GM21723 (cell line): ENCODE results near the gene ANKDD1A.

ENCODE experiments used
- ATAC-seq: cut with Tn5 transposase; IDR thresholded peaks from one replicate; pipeline ENCODE4 v1.9.1; 2021; ENCODE audit warnings: mild to moderate bottlenecking, moderate library complexity; ENCODE audit not compliant: unreplicated experiment

Gene ANKDD1A

GRCh38 chr15:64911311-64912186 is at the start of gene ANKDD1A:
TSS of gene ANKDD1A (plus strand) at chr15:64911902. CDS start at chr15:64911931, 29 bp downstream.
- ATAC-seq = no peak

GRCh38 chr15:64861960-64862359 is 49.7 kb upstream of the ANKDD1A start:
- no peak for ATAC-seq

GRCh38 chr15:64862408-64862807 is 49.3 kb upstream of the ANKDD1A start:
- ATAC-seq = no peak

- no peak for ATAC-seq
These were observed 47.6 kb upstream of the ANKDD1A start for GRCh38 chr15:64864068-64864467.

GRCh38 chr15:64865126-64865997 is 46.3 kb upstream of the ANKDD1A start:
- no peak for ATAC-seq

GRCh38 chr15:64865998-64866520 is 45.6 kb upstream of the ANKDD1A start:
- no peak for ATAC-seq

GRCh38 chr15:64869501-64869900 is 42.2 kb upstream of the ANKDD1A start:
- ATAC-seq = no peak

GRCh38 chr15:64870353-64870752 is 41.3 kb upstream of the ANKDD1A start:
- no peak for ATAC-seq

- no peak for ATAC-seq
These were observed 36.0 kb upstream of the ANKDD1A start for GRCh38 chr15:64875641-64876223.

GRCh38 chr15:64877435-64877834 is 34.3 kb upstream of the ANKDD1A start:
- ATAC-seq = no peak

- no peak for ATAC-seq
These were observed 33.0 kb upstream of the ANKDD1A start for GRCh38 chr15:64878705-64879104.

GRCh38 chr15:64883100-64883581 is 28.6 kb upstream of the ANKDD1A start:
- peak; percentile 57 for ATAC-seq

- peak; percentile 55 for ATAC-seq
These were observed 27.6 kb upstream of the ANKDD1A start for GRCh38 chr15:64883997-64884511.

GRCh38 chr15:64884679-64885078 is 27.0 kb upstream of the ANKDD1A start:
- no peak for ATAC-seq

GRCh38 chr15:64888336-64888735 is 23.4 kb upstream of the ANKDD1A start:
- no peak for ATAC-seq

- ATAC-seq = no peak
These were observed 20.1 kb upstream of the ANKDD1A start for GRCh38 chr15:64891561-64891960.

- ATAC-seq = no peak
These were observed 18.8 kb upstream of the ANKDD1A start for GRCh38 chr15:64892847-64893403.

- peak; percentile 62 for ATAC-seq
These were observed 18.0 kb upstream of the ANKDD1A start for GRCh38 chr15:64893481-64894394.

GRCh38 chr15:64894395-64895056 is 17.2 kb upstream of the ANKDD1A start:
- peak; percentile 39 for ATAC-seq
